ENCODE data around the gene EAPP.
"Not testable (repeated sequence)": the region's sequence is repeated elsewhere in the genome, so short reads cannot be mapped to it uniquely, and the experiment has no call there.

EAPP gene

GRCh38 chr14:34478261-34478660, 61.2 kb downstream of the EAPP start:
- DNase-seq, result no peak

- not testable (repeated sequence) for DNase-seq
Measured at GRCh38 chr14:34476036-34476435, 63.5 kb downstream of the EAPP start.

- DNase-seq, result no peak
Measured at GRCh38 chr14:34475163-34475562, 64.3 kb downstream of the EAPP start.

GRCh38 chr14:34474187-34474679, 65.3 kb downstream of the EAPP start:
- DNase-seq, result no peak

GRCh38 chr14:34472706-34473279, 66.7 kb downstream of the EAPP start:
- no peak for DNase-seq

- no peak for DNase-seq
Measured at GRCh38 chr14:34470319-34470718, 69.2 kb downstream of the EAPP start.

- no peak for DNase-seq
Measured at GRCh38 chr14:34466691-34467090, 72.8 kb downstream of the EAPP start.
